Neural progenitor cell (in vitro differentiated cells): ENCODE results near the gene ABCC4.

Experiments used
- CTCF ChIP-seq: fragments of 200-600 bp; sonication (generic); IDR thresholded peaks from 2 replicates; pipeline ENCODE4 v1.5.1; 2017; ENCODE audit warnings: antibody characterized with exemption, mild to moderate bottlenecking
- EZH2 ChIP-seq: fragments of 200-600 bp; sonication (generic); IDR thresholded peaks from 2 replicates; pipeline ENCODE4 v1.6.1; 2017; ENCODE audit warnings: antibody characterized with exemption, mild to moderate bottlenecking, moderate library complexity
- EZH2phosphoT487 ChIP-seq: fragments of 200-600 bp; sonication (generic); IDR thresholded peaks from 2 replicates; pipeline ENCODE4 v1.6.1; 2017; ENCODE audit warnings: antibody characterized with exemption

GRCh38 chr13:95083066-95083465 lies 218.2 kb downstream of the ABCC4 start:
- TF ChIP-seq CTCF (no peak), EZH2 (no peak), EZH2phosphoT487 (no peak)
